Panc1 (cell line): ENCODE measurements around the gene CCDC167. TPM values are rescaled to one million over a fixed set of nuclear protein-coding genes. Genes with fewer than 3 reads are reported as not detected.

Source experiments
- ATAC-seq: fragments of 200-7000 bp; cut with Tn5 transposase; 2 replicates; pipeline ENCODE4 v1.9.1; 2020; ENCODE audit warnings: mild to moderate bottlenecking, moderate library complexity
- BruUV-seq: library from RNA; stranded (reverse); fragments of 400-500 nt; replicated peaks from 2 replicates; lab custom pipeline; 2021; lab: Mats Ljungman, UMichigan
- CTCF ChIA-PET: fragments of 300-600 bp; sonication (Branson Sonifier 250); formaldehyde crosslinking; loops from one replicate; lab custom pipeline; 2022; ENCODE audit warnings: antibody characterized with exemption; lab: Charles Lee
- POLR2A ChIA-PET: fragments of 300-600 bp; sonication (Branson Sonifier 250); formaldehyde crosslinking; loops from one replicate; lab custom pipeline; 2022; ENCODE audit warnings: antibody characterized with exemption; lab: Charles Lee
- DNase-seq: peaks from one replicate; pipeline ENCODE4 v3.0.0-alpha.2; 2010; ENCODE audit warnings: low read depth, low spot score
- H3K27ac ChIP-seq: 2 replicates; pipeline ENCODE4 v1.5.1; 2011; ENCODE audit warnings: mild to moderate bottlenecking, low read length, inconsistent platforms
- H3K27me3 ChIP-seq: fragments of 200-500 bp; sonication (Bioruptor generic); 2 replicates; pipeline ENCODE4 v1.6.0; 2014; ENCODE audit warnings: low read length, inconsistent platforms; ENCODE audit not compliant: control insufficient read depth, insufficient read depth
- H3K36me3 ChIP-seq: fragments of 200-500 bp; sonication (Bioruptor generic); 2 replicates; pipeline ENCODE4 v1.5.1; 2014; ENCODE audit warnings: inconsistent platforms, mild to moderate bottlenecking, low read length, moderate library complexity; ENCODE audit not compliant: control insufficient read depth, insufficient read depth
- H3K4me1 ChIP-seq: 2 replicates; pipeline ENCODE4 v1.5.1; 2011; ENCODE audit warnings: inconsistent platforms, mild to moderate bottlenecking, low read length, moderate library complexity; ENCODE audit not compliant: control insufficient read depth, insufficient read depth
- H3K4me3 ChIP-seq, 2 experiments: 2 replicates each; pipeline ENCODE4 v1.5.1; 2011 to 2012; ENCODE audit warnings: low read depth in 2 of 2, low read length in 2 of 2, mild to moderate bottlenecking in 2 of 2, inconsistent platforms in 1 of 2, moderate library complexity in 1 of 2
- H3K9me3 ChIP-seq: fragments of 200-500 bp; sonication (Bioruptor generic); 2 replicates; pipeline ENCODE4 v1.5.1; 2014; ENCODE audit warnings: low read depth, mild to moderate bottlenecking, inconsistent platforms, low read length, moderate library complexity; ENCODE audit not compliant: control insufficient read depth, insufficient read depth
- CTCF ChIP-seq: fragments of 450-650 bp; IDR thresholded peaks from 2 replicates; pipeline ENCODE4 v1.5.1; 2017; ENCODE audit warnings: mild to moderate bottlenecking
- POLR2AphosphoS5 ChIP-seq: IDR thresholded peaks from 2 replicates; pipeline ENCODE4 v1.6.1; 2012; ENCODE audit warnings: mild to moderate bottlenecking, low read depth, low read length, moderate library complexity
- REST ChIP-seq, 2 experiments: IDR thresholded peaks; 2 replicates each; pipeline ENCODE4 v1.6.1; 2011 to 2012; ENCODE audit warnings: low read depth in 2 of 2, control low read depth in 1 of 2, low read length in 1 of 2, mild to moderate bottlenecking in 1 of 2, moderate library complexity in 1 of 2; ENCODE audit not compliant: insufficient read depth in 1 of 2
- SIN3A ChIP-seq: IDR thresholded peaks from 2 replicates; pipeline ENCODE4 v1.6.1; 2012; ENCODE audit warnings: low read depth, mild to moderate bottlenecking, low read length, moderate library complexity, borderline replicate concordance; ENCODE audit not compliant: insufficient read depth
- TCF7L2 ChIP-seq: IDR thresholded peaks from 2 replicates; pipeline ENCODE4 v1.6.1; 2011; ENCODE audit warnings: mild to moderate bottlenecking, low read depth, low read length, inconsistent platforms
- in situ Hi-C: cut with HindIII; loops from 2 replicates; pipeline ENCODE4 v1.10.0; 2016; ENCODE audit warnings: low sequenced_read_pairs, low pct_unique_long_range_greater_than_20kb
- intact Hi-C: fragments of 100-400 bp; cut with micrococcal nuclease; formaldehyde crosslinking; loops from one replicate; pipeline ENCODE4 v1.10.0; 2022; ENCODE audit not compliant: unreplicated experiment
- total RNA-seq: library from RNA; stranded (reverse); gene quantifications from one replicate; pipeline ENCODE4 v1.2.1, GENCODE V29; 2021; ENCODE audit not compliant: unreplicated experiment

CCDC167 gene
- total RNA-seq, 1 experiment from 2014 or later, result 57.6 TPM

GRCh38 chr6:37548067-37548674 is 48.5 kb upstream of the CCDC167 start:
- intact Hi-C loops (no loop called here), in situ Hi-C loops (no loop called here)
- Histone ChIP-seq H3K9me3 (no peaks in the 10 kb centered on the region), H3K36me3 (no peaks in the 10 kb centered on the region), H3K27me3 (no peaks in the 10 kb centered on the region), H3K4me1 (peaks cover 46% of the 10 kb centered on the region), H3K4me3 (no peak overlapping the region), H3K27ac (peak overlapping the region; percentile 90)
- DNase-seq (no peak), ATAC-seq (no peak)
- CTCF ChIA-PET, result interaction anchor here (0.6 to 0.8 kb wide), 2 partner anchors 18 to 464 kb away, joined by 4 read pairs; no protein-coding TSS in a partner anchor
- no TSS peak for BruUV-seq
- POLR2A ChIA-PET, result no interaction called here
- TF ChIP-seq TCF7L2 (no peak), POLR2AphosphoS5 (no peak), SIN3A (no peak), REST (IDR thresholded peaks at IDR 0.05; ENCODE audit: insufficient read depth in 1 of 2, low read depth in 2 of 2, low read length in 1 of 2) (no peak), CTCF (no peak)

- in situ Hi-C loops (no loop called here), intact Hi-C loops (no loop called here)
- DNase-seq (no peak), ATAC-seq (no peak)
- CTCF ChIA-PET, result interaction anchor here (0.6 to 0.8 kb wide), 2 partner anchors 18 to 464 kb away, joined by 4 read pairs; no protein-coding TSS in a partner anchor
- Histone ChIP-seq H3K27ac (peak overlapping the region; percentile 90), H3K9me3 (no peaks in the 10 kb centered on the region), H3K27me3 (no peaks in the 10 kb centered on the region), H3K4me3 (no peak overlapping the region), H3K4me1 (peaks cover 41% of the 10 kb centered on the region), H3K36me3 (no peaks in the 10 kb centered on the region)
- BruUV-seq, result no TSS peak
- POLR2A ChIA-PET, result interaction anchor here (0.6 kb wide), 1 partner anchor 417 kb away, joined by 4 read pairs; no protein-coding TSS in a partner anchor
- no peak for TF ChIP-seq POLR2AphosphoS5
- TF ChIP-seq TCF7L2, result no peak
- TF ChIP-seq SIN3A, result no peak
- TF ChIP-seq CTCF, result no peak
- TF ChIP-seq REST (IDR thresholded peaks at IDR 0.05; ENCODE audit: insufficient read depth in 1 of 2, low read depth in 2 of 2, low read length in 1 of 2), result no peak
These were observed 47.9 kb upstream of the CCDC167 start for GRCh38 chr6:37547564-37548061.
